ENCODE measurements around the gene LRP2.
"Not testable (repeated sequence)": the region's sequence is repeated elsewhere in the genome, so short reads cannot be mapped to it uniquely, and the experiment has no call there.

The LRP2 gene

DNA sequence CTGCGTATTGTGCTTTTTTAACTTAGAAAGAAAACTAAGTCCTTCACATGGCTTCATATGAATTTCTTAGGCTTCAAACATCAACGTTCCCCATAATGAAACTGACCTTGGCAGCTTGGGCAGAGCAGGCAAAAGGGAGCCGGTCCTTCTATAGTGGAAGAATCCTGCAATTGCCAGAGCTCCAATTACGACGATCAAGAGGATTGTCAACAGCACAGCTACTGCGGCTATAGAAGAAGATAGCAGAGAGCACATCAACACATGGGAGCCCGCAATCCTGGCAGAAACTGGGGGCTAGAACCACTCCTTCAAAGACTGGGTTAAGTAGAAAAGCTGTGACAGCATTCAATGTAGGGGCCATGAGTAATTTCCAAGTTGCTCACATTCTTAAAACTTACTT, 223.2 kb downstream of the LRP2 start:
- FAIRE-seq: no peak
- TF ChIP-seq POU2F2 (IDR thresholded peaks at IDR 0.05; ENCODE audit: low read depth, low read length) (no peak), POLR2A (IDR thresholded peaks at IDR 0.05; ENCODE audit: low read depth, low read length) (no peak), TAF1 (IDR thresholded peaks at IDR 0.05; ENCODE audit: low read depth, low read length) (no peak), POLR2AphosphoS5 (IDR thresholded peaks at IDR 0.05; ENCODE audit: low read depth, low read length) (no peak), SPI1 (IDR thresholded peaks at IDR 0.05; ENCODE audit: low read depth, low read length) (no peak), PAX5 (IDR thresholded peaks at IDR 0.05; ENCODE audit: insufficient read depth, low read length, severe bottlenecking) (no peak)
- DNase-seq (ENCODE audit: insufficient read length, low spot score): no peak

DNA sequence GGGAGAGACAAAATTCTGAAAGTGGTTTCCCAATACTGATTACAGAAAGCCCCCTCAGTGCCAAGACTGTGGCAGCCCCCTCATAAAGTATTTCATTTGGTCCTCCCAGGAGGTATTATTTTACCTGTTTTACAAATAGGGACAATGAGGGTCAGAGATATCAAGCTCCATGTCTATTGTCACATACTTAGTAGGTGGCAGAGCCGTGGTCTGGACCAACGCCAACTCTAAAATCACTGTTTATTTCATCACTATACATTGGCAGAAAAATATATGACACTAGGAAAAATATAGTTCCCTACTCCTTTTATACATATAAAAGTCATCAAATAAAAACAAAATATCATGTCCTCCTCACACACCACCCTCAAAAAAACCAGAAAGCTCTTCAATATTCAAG, 224.4 kb downstream of the LRP2 start:
- DNase-seq (ENCODE audit: insufficient read length, low spot score): no peak
- FAIRE-seq: no peak
- no peak for TF ChIP-seq POLR2AphosphoS5 (IDR thresholded peaks at IDR 0.05; ENCODE audit: low read depth, low read length)
- TF ChIP-seq TAF1 (IDR thresholded peaks at IDR 0.05; ENCODE audit: low read depth, low read length): no peak
- TF ChIP-seq POU2F2 (IDR thresholded peaks at IDR 0.05; ENCODE audit: low read depth, low read length): no peak
- TF ChIP-seq SPI1 (IDR thresholded peaks at IDR 0.05; ENCODE audit: low read depth, low read length): no peak
- TF ChIP-seq POLR2A (IDR thresholded peaks at IDR 0.05; ENCODE audit: low read depth, low read length): no peak

DNA sequence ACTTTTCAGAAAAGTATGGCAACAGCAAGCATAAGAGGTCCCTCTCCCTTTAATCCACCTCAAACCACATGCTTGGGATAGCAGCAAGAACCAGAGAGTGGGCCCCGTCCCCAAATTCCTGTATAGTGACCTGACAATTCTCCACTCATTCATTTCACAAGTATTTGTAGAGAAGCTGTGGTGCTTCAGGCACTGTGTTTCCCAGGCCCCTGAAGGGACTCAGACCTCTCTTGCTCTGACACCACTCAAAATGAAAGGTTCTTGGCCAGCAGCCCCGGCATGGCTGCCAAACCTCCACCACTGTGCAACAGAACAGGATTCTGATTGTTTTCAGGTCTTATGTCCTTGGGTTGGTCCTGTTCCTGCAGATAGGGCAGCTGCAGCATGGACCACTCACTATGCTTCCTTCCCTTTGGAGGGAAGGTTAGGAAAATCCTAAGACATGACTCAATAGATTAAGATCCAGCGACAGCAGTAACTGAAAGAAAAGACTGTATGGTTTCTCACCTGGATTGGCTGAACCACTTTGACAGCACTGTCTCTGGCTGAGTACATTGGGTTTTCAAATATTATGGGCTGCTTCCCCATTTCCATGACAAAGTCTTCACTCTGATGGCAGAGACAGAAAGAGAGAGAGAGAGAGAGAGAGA, 225.3 kb downstream of the LRP2 start:
- no peak for TF ChIP-seq POU2F2 (IDR thresholded peaks at IDR 0.05; ENCODE audit: low read depth, low read length)
- DNase-seq (ENCODE audit: insufficient read length, low spot score) (no peak), FAIRE-seq (no peak)

DNA sequence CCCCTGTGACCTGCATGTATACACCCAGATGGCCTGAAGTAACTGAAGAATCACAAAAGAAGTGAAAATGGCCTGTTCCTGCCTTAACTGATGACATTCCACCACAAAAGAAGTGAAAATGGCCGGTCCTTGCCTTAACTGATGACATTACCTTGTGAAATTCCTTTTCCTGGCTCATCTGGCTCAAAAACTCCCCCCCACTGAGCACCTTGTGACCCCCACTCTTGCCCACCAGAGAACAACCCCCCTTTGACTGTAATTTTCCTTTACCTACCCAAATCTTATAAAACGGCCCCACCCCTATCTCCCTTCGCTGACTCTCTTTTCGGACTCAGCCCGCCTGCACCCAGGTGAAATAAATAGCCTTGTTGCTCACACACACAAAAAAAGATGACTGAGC, 225.9 kb downstream of the LRP2 start:
- DNase-seq (ENCODE audit: insufficient read length, low spot score); FAIRE-seq: not testable (repeated sequence)

DNA sequence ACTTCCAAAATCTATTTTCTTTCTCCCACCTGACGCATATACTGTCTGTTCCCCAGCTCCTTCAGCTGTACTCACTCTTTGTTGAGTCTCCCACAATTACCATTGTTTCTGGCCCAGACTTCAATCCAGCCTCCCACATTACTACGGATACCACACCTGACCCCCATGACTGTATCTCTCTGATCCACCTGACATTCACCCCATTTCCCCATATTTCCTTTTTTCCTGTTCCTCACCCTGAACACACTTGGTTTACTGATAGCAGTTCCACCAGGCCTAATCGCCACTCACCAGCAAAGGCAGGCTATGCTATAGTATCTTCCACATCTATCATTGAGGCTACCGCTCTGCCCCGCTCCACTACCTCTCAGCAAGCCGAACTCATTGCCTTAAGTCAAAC, 228.1 kb downstream of the LRP2 start:
- FAIRE-seq; DNase-seq (ENCODE audit: insufficient read length, low spot score): not testable (repeated sequence)

DNA sequence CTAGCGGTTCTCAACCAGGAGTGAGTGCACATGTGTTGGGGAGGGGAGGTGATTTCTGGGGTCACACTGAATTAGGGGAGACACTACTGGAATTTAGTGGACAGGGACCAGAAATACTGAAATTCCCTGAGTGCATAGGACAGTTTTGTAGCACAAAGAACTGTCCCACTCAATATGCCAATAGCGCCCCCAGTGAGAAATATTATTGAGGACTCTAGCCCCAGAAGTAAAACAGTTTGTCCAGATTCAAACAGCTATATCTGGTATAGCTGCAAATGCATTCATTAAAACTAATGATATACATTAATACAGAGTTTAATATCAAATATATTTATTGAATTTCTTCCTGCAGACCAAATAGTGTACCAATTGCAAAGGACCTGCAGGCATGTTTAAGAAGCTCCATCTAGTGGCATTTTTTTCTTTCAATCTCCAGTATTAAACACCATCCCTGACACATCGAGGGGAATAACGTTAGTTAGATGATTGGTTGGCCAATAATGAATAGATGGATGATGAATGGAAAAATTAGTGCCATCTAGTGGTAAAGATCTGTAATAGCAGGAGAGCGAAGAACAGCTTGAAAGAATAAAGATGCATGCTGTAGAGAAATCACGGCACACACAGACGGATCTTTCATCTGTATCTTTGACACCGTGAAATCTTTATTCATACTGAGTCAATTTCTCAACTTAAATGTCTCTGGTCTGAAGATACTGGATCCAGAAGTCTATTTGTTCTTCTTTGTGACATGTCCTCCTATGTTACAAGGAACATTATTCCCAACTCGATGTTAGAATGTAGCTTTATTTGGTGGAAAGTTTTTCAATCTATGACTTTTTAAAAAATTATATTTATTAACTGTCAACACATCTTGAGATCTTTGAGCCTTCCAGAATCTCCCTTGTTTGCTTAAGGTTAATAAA, 230.5 kb downstream of the LRP2 start:
- no peak for TF ChIP-seq SPI1 (IDR thresholded peaks at IDR 0.05; ENCODE audit: low read depth, low read length)
- TF ChIP-seq POLR2A (IDR thresholded peaks at IDR 0.05; ENCODE audit: low read depth, low read length): no peak
- TF ChIP-seq TAF1 (IDR thresholded peaks at IDR 0.05; ENCODE audit: low read depth, low read length): no peak
- no peak for TF ChIP-seq POU2F2 (IDR thresholded peaks at IDR 0.05; ENCODE audit: low read depth, low read length)
- no peak for TF ChIP-seq POLR2AphosphoS5 (IDR thresholded peaks at IDR 0.05; ENCODE audit: low read depth, low read length)
- no peak for TF ChIP-seq PAX5 (IDR thresholded peaks at IDR 0.05; ENCODE audit: insufficient read depth, low read length, severe bottlenecking)
- FAIRE-seq (peak; percentile 78), DNase-seq (ENCODE audit: insufficient read length, low spot score) (peak; percentile 23)

DNA sequence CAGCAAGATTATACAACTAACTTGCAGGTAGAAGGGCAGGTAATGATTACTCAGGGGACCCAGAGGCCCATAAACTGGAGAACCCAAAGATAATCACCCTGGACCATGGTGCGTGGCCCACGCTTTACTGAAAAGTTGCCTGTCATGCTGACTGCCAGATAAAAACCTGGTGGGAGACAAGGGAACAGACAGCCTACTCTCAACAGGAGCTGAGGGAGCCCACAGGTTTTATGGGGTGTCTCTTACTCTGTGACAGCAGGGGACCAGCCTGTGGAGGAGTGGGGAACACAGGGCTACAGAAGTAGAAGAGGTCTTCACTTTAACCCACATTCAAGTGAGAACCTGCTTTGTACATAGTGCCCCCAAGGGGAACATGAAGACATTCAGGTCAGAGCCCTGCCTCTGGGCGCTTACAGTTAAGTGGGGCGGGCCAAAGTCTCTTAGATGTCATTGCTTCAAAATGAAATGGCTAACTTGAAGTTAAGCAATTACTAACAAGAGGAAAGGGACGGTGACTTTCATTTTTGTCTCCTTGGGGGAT, 232.6 kb downstream of the LRP2 start:
- TF ChIP-seq SPI1 (IDR thresholded peaks at IDR 0.05; ENCODE audit: low read depth, low read length): no peak
- no peak for TF ChIP-seq POLR2AphosphoS5 (IDR thresholded peaks at IDR 0.05; ENCODE audit: low read depth, low read length)
- TF ChIP-seq TAF1 (IDR thresholded peaks at IDR 0.05; ENCODE audit: low read depth, low read length): no peak
- TF ChIP-seq PAX5 (IDR thresholded peaks at IDR 0.05; ENCODE audit: insufficient read depth, low read length, severe bottlenecking): no peak
- TF ChIP-seq POLR2A (IDR thresholded peaks at IDR 0.05; ENCODE audit: low read depth, low read length): no peak
- no peak for DNase-seq (ENCODE audit: insufficient read length, low spot score)
- FAIRE-seq: no peak

DNA sequence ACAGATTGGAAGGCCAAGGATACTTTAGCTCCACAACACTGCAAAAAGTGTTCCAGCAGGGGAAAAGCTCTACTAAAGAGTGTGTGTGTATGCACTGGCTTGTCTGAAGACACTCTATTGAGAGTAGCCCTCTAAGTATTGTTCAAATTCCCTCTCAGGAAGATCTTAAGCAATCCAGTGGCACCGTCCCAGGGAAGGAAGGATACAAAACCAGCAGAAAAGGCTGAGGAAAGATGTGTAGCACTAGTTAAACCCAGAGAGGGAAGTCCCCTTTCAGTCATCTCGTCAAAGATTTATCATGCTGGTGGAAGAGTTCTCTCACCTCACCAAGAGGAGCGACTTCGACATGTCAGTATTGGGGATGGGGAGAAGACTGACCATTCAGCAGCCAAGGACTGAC, 242.5 kb downstream of the LRP2 start:
- no peak for TF ChIP-seq PAX5 (IDR thresholded peaks at IDR 0.05; ENCODE audit: insufficient read depth, low read length, severe bottlenecking)
- no peak for TF ChIP-seq POLR2AphosphoS5 (IDR thresholded peaks at IDR 0.05; ENCODE audit: low read depth, low read length)
- no peak for TF ChIP-seq POLR2A (IDR thresholded peaks at IDR 0.05; ENCODE audit: low read depth, low read length)
- TF ChIP-seq SPI1 (IDR thresholded peaks at IDR 0.05; ENCODE audit: low read depth, low read length): no peak
- TF ChIP-seq POU2F2 (IDR thresholded peaks at IDR 0.05; ENCODE audit: low read depth, low read length): no peak
- no peak for TF ChIP-seq TAF1 (IDR thresholded peaks at IDR 0.05; ENCODE audit: low read depth, low read length)
- no peak for DNase-seq (ENCODE audit: insufficient read length, low spot score)
- FAIRE-seq: no peak

DNA sequence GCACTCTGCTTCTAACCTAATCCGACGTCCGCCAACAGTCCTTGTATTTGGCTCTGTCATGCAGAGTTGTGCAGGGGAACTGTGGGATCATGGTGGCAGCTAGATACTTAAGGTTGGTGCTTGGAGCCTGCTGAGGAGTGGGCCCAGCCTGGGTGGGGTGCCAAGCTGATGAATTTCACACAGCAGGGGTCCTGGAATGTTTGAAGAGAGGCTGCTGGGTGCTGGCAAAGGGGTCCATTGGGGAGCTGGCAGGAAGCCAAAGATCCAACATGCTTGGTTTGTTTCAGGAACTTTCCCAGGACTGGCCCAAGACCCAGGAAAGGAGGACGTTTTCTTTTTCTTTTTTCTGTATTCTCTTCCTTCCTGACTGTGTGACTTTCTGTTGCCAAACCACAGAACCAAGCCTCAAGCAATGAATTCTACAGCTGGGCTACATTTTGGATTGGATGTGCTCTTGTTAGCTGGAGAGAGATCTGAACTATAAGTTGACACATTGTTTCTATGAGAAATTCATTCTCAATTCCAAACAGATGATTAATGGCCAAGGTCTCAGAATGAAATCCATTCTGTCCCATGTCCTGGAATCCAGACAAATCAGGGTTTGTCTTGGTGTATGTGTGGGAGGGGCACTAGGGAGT, 243.1 kb downstream of the LRP2 start:
- TF ChIP-seq POLR2A (IDR thresholded peaks at IDR 0.05; ENCODE audit: low read depth, low read length) (no peak), POLR2AphosphoS5 (IDR thresholded peaks at IDR 0.05; ENCODE audit: low read depth, low read length) (no peak), POU2F2 (IDR thresholded peaks at IDR 0.05; ENCODE audit: low read depth, low read length) (no peak), SPI1 (IDR thresholded peaks at IDR 0.05; ENCODE audit: low read depth, low read length) (no peak)
- FAIRE-seq (no peak), DNase-seq (ENCODE audit: insufficient read length, low spot score) (no peak)

DNA sequence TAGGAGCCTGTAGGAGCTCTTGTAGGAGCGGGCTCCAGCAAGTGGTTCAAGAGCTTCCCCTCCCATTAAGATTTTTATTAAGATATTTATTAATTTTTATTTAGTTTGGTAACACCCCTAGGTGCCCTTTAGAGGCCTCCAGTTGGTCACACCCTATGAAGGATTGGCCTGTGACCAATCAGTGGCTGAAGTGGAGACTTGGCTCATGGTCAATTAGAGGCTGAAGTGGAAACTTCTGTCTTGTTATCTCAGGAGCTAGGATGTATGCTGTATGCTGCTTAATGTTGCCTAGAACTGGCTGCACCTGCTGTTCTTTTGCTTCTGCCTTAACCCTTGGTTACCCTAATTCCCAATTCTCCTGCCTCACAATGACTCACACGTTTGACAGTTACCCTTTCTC, 244.3 kb downstream of the LRP2 start:
- TF ChIP-seq SPI1 (IDR thresholded peaks at IDR 0.05; ENCODE audit: low read depth, low read length) (no peak), TAF1 (IDR thresholded peaks at IDR 0.05; ENCODE audit: low read depth, low read length) (no peak), POU2F2 (IDR thresholded peaks at IDR 0.05; ENCODE audit: low read depth, low read length) (no peak), PAX5 (IDR thresholded peaks at IDR 0.05; ENCODE audit: insufficient read depth, low read length, severe bottlenecking) (no peak), POLR2A (IDR thresholded peaks at IDR 0.05; ENCODE audit: low read depth, low read length) (no peak), POLR2AphosphoS5 (IDR thresholded peaks at IDR 0.05; ENCODE audit: low read depth, low read length) (no peak)
- DNase-seq (ENCODE audit: insufficient read length, low spot score) (no peak), FAIRE-seq (no peak)
